GM12873 (cell line): ENCODE measurements around the gene SERPING1.

ENCODE experiments used
- CTCF ChIP-seq: IDR thresholded peaks from 2 replicates; pipeline ENCODE4 v1.5.1; 2012; ENCODE audit warnings: low read depth, mild to moderate bottlenecking, moderate library complexity, low read length, control low read depth; ENCODE audit not compliant: insufficient read depth; ENCODE audit errors: missing control alignments

SERPING1 gene

GRCh38 chr11:57614234-57614772 is 16.8 kb downstream of the SERPING1 start:
- TF ChIP-seq CTCF = no peak

- no peak for TF ChIP-seq CTCF
Observed at GRCh38 chr11:57615308-57615707, 17.8 kb downstream of the SERPING1 start.

- TF ChIP-seq CTCF = no peak
Observed at GRCh38 chr11:57616595-57616994, 19.1 kb downstream of the SERPING1 start.

- no peak for TF ChIP-seq CTCF
Observed at GRCh38 chr11:57618438-57618837, 21.0 kb downstream of the SERPING1 start.

GRCh38 chr11:57619331-57619730 is 21.8 kb downstream of the SERPING1 start:
- peak; percentile 49 for TF ChIP-seq CTCF

- TF ChIP-seq CTCF = no peak
Observed at GRCh38 chr11:57620467-57620866, 23.0 kb downstream of the SERPING1 start.

GRCh38 chr11:57622263-57622662 is 24.8 kb downstream of the SERPING1 start:
- no peak for TF ChIP-seq CTCF
